ENCODE results near the gene RAPSN.

The RAPSN gene

DNA sequence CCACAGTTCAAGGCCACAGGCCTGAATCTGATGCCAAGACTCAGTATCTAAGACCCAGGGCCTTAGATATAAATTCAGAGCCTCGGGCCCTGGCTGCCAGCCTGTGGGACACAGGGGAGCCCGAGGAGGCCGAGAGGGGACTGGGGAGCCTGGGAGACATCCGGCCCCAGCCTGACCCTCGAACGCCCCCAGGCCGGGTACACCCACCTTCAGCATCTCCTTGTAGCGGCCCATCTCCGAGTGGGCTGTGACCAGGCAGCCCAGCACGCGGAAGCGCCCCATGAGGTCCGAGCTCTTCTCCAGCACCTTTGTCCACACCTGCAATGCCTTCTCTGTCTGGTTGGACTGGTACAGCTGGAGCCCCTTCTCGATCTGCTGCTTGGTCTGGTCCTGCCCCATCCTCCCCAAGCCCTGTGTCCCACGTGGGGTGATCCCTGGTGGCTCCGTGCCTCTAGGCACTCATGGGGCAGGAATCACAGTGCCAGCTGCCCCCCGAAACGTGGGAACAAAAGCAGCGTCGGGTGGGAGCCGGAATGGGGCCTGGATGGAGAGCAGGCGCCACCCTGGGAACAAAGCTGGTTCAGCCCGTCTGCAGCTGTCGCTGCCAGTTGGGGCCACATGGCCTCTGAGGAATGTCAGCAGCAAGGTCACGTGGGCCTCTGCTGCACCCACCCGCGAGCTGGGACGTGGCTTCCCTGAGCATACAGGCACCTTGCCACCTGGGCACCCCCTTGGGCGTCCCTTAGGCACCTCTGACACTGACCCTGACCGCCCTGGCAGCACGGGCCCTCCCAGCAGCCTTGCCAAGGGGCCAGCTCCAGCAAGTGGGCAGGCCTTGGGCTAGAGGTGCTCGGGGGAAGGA, at the start of gene RAPSN:
Gene RAPSN (minus strand): TSS at position 571 of the 862 bp plus-strand sequence. CDS start 172 bp downstream, at position 399.
- DNase-seq (ENCODE audit: extremely low spot score, insufficient read length, low read depth) (no peak), FAIRE-seq (no peak)

DNA sequence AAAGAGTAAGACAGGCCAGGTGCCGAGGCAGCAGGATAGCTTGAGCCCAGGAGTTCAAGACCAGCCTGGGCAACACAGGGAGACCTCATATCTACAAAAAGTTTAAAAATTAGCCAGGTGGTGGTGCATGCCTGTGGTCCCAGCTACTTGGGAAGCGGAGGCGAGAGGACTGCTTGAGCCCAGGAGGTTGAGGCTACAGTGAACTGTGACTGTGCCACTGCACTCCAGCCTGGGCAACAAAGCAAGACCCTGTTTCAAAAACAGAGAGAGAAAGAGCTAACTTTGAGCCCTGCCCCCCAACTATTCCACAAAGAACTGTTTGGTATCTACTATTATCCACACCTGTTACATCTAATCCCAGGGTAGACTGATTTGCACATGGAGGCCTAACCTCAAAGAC, 49.2 kb upstream of the RAPSN start:
- DNase-seq (ENCODE audit: extremely low spot score, insufficient read length, low read depth) (no peak), FAIRE-seq (no peak)

DNA sequence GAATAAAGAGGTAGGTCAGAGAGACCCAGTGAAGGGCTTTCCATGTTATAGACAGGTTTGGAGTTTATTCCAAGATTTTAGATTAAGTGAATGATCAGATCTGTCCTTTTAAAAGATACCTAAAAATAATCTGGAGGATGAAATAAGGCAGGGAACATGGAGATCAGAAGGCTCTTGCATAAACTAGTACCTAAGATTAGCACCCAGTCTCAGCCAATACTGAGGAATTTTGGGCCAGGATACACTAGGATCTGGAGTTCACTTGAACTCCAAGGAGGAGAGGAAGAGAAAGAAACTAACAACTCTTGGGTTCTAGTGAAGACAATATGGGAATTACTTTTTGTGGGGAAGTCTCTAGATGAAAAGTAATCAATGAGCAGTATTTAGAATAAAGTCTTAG, 47.9 kb upstream of the RAPSN start:
- no peak for FAIRE-seq
- DNase-seq (ENCODE audit: extremely low spot score, insufficient read length, low read depth): no peak

DNA sequence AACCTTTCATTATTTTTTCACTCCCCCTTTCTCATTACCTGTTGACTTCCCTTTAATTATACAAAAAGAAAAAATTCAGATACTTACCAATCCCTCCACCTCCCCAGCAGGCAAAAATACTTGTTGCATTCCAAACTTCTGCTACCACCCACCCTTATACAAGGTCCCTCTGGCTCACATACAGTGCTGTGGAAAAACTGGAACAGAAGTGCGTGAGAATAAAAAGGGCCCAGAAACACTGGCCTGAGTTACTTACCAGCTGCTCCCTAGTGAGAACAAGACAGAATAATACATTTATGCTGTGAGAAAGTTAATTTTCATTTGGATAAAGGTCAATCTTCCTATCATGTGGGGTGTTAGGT, 46.9 kb upstream of the RAPSN start:
- no peak for FAIRE-seq

DNA sequence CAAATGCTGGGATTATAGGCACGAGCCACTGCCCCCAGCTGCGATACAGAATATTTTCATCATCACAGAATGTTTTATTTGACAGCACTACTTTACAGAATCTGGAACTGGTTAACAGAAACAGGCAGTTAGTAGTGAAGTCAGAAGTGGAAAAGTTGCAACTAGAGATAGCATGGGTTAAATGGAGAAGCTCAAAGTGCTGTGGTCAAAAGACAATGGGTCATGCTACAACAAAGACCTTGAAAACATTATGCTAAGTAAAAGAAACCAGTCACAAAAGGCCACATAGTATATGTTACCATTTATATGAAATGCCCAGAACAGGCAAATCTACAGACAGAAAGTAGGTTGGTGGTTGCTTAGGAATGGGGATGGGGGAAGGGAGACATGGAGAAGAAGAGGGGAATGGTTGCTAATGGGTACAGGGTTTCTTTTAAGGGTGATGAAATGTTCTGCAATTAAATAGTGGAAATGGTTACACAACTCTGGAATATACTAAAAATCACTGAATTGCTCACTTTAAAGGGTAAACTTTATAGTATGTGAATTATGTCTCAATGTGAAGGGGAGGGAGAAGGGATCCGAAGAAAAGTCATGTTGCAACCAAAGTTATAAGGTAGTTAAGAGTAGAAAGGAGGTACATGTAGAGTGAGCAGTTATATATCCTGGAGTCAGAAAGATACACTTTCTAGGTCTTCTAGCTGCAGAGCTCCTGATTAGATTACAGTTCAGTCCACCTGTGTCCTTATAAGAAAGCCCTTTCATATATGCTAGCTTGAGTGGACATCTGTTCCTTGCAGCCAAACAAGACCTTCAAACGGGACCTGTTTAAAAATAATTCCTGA, 46.3 kb upstream of the RAPSN start:
- DNase-seq (ENCODE audit: extremely low spot score, insufficient read length, low read depth) (no peak), FAIRE-seq (no peak)

More for the DNA sequence above, 46.9 kb upstream of the RAPSN start:
- no peak for DNase-seq (ENCODE audit: extremely low spot score, insufficient read length, low read depth)

DNA sequence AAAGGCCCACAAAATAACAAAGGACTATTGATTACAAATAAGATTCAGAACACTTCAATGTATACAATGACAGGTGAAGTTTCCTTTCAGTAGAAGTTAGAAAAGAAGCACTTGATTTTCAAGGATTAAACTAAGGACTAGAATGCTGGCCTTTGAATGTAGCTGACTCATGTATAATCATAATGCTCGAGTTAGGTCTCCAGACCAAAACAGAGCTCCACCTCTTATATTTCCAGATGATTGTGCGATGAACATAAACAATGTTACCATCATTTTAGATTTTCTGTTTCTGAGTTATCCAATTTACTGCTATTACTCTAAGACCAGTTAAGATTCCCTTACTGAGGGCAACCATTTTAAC, 40.4 kb upstream of the RAPSN start:
- no peak for DNase-seq (ENCODE audit: extremely low spot score, insufficient read length, low read depth)
- FAIRE-seq: no peak

DNA sequence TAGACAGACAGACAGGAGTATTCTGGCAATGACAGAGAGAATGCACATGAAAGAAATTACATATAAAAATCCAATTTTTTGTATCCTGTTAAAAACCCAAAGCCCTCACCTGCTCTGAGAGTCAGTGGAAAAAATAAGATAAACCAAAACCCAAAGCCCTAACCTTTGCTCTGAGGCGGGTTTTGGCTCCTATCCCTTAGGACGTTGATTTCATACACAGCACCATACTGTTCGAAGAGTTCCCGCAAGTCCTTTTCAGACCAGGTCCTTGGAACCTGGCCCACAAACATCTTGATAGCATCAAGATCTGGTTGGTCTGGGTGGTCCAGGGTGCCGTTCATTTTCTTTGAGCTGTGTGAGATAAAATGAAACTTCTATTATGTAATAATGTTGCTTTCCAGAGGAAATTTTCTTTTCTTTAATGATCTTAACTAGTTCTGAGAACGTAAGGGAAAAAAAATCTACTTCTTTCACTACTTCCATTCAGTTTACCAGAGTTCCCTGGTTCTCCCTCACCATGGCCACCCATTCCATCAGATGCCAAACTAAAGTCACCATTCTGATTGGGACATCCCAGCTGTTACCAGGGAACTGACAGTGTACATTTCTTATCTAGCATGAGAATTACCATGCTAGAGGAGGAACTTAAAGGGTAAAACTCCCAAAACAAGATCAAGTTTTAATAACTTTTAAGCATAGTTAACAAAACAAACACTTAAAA, 39.9 kb upstream of the RAPSN start:
- FAIRE-seq: no peak
- DNase-seq (ENCODE audit: extremely low spot score, insufficient read length, low read depth): no peak

DNA sequence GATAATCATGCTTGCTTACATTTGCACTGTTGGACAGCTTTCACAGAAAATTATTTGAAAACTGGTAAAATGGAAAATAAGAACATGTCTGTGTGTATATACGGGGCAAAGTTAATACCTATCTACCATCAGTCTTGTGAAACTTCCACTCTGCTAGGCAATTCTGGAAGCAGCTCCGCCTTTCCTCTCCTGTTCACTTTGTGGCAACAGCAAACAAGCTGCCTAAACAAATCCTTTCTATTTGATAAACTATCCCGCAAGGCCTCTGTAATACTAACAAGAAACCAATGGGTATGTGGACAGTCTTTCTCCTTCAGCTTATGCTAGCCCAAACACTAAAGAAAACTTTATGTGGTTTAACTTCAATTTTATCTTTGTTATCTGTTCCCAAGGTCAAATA, 39.2 kb upstream of the RAPSN start:
- FAIRE-seq (no peak), DNase-seq (ENCODE audit: extremely low spot score, insufficient read length, low read depth) (no peak)

DNA sequence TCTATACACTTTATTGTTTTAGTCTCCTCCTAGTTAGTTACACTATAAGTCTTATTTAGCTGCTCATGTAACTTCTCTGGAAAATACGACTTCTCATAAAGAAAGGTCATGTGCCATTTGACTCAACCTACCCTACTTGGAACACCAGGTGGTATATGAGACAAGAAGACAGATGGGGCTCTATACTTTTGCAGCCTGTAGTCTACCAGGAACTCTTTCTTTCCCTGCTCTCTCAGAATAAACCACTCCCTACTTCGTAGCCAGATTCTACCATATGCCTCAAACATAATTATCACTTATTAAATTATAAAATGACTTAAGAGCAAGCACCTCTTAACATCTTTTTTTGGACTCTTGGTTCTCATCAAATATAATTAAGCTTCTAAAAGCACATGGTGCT, 38.5 kb upstream of the RAPSN start:
- DNase-seq (ENCODE audit: extremely low spot score, insufficient read length, low read depth) (no peak), FAIRE-seq (no peak)

DNA sequence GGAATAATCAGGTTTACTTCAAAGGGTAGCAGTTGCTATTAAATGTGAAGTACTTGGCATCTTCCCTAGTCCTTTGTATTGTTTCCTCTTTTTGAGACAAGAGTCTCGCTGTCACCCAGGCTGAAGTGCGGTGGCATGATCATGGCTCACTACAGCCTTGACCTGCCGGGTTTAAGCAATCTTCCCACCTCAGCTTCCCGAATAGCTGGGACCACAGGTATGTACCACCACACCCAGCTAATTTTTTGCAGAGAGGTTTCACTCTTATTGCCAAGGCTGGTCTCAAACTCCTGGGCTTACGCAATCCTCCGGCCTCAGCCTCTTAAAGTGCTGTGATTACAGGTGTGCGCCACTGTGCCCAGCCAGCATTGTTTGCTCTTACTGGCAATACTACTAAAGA, 36.2 kb upstream of the RAPSN start:
- DNase-seq (ENCODE audit: extremely low spot score, insufficient read length, low read depth): no peak
- no peak for FAIRE-seq

DNA sequence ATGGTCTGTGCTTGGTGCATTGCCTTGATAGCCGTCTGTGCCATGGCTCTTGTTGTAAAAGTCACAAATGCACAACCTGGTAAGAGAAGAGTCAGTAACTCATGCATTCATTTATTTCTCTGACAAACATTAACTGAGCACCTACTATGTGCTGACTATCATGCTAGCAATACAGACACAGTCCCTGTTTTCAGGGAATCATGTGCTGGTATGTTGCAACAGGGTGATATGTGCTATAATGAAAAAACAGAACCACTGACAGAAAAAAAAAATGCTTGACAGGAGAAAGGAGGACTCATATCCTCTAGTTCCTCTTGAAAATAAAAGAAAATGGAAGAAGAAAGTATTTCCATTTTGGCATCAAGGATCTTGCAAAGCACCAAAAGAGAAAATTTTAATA, 34.5 kb upstream of the RAPSN start:
- FAIRE-seq (no peak), DNase-seq (ENCODE audit: extremely low spot score, insufficient read length, low read depth) (no peak)

DNA sequence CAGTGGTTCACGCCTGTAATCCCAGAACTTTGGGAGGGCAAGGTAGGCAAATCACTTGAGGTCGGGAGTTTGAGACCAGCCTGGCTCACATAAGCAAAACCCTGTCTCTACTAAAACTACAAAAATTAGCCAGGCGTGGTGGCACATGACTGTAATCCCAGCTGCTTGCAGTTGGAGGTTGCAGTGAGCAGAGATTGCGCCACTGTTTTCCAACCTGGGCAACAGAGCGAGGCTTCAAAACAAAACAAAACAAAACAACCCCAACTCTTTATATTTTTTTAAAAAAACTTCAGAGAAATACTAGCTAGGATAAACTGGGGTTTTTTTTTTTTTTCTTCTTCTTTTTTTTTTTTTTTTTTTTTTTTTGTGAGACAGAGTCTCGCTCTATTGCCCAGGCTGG, 31.8 kb upstream of the RAPSN start:
- FAIRE-seq (no peak), DNase-seq (ENCODE audit: extremely low spot score, insufficient read length, low read depth) (no peak)

DNA sequence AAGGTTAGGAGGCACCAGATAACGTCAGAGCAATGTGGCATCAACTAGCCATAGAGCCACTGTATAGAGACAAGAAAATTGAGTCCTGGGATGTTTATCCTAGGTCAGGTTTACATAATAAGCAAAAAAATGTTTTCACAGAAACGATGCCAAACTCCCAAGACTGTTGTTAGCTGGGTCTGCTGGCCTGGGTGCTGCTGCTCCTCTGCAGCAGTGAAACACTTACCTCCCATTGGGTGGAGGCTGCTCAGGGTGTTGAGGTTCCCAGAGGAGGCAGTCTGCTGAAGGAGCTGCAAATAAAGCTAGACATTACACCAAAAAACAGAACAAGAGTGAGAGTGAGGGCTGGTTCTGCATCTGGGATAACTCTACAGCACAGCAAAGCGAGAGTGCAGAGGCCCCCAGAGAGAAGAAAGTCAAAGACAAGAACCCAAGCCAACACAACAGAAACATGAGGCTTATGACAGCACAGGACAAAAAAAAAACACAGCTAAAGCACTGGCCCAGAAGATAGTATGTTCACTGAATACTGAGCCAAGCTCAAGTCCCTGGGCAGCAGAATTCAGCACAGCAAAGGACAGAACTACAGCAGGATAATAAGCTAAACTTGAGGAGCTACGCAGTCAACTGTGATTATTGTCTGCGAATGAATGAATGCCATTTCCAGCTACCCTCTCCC, 29.9 kb upstream of the RAPSN start:
- no peak for FAIRE-seq
- DNase-seq (ENCODE audit: extremely low spot score, insufficient read length, low read depth): no peak

DNA sequence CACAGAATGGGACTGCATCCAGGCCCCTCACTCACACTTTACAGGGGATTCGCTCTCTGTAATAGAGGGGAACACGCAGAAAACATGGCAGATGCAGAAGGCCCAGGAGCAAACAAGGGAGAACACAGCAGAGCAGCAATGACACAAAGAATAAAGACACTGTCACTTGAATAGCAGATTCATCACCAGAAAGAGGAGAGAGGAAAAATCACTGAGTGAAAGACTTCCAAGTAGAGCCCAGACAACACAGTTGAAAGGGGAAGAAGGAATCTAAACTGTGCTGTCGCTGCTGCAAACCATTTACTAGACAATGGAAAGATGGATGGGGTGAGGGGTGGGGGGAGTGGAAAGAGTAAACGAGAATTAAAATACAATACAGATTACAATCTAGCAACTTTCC, 28.8 kb upstream of the RAPSN start:
- no peak for FAIRE-seq
- no peak for DNase-seq (ENCODE audit: extremely low spot score, insufficient read length, low read depth)

DNA sequence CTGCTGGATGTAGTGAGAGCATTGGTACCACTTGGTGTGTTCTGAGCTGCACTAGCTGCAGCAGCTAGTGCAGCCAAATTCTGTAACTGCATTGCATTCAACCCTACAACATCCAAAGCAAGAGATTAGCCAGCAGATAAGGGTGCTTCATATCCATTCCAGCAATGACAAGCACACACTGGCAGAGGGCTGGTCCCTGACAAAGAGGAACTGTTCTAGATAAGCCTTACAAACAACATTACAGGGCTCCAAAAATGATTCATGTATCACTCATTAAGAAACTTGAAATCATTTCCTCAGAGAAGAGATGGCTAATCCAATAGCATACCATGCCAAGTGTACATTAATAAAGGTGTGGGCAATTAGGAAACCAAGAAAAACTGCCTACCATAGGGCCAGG, 28.4 kb upstream of the RAPSN start:
- FAIRE-seq: no peak
- no peak for DNase-seq (ENCODE audit: extremely low spot score, insufficient read length, low read depth)

DNA sequence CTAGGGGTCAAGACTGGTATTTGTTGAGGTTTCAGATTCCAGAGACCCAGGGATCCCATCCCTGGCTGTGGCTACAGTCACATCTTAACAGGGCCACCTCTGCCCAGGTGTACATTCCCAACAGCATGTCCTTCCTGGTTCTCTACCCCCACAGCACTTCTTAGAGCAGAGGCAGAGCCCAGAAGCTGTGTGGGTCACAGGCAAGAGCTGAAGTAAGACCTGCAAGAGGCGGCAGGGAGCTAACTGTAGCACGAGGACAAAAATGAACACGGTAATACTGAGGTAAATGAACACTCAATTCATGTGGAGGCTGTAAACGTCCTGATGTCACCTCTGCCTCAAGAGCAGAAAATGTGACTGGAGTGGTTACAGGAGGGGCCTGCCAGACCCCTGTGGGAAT, 21.7 kb upstream of the RAPSN start:
- FAIRE-seq: no peak
- DNase-seq (ENCODE audit: extremely low spot score, insufficient read length, low read depth): no peak

DNA sequence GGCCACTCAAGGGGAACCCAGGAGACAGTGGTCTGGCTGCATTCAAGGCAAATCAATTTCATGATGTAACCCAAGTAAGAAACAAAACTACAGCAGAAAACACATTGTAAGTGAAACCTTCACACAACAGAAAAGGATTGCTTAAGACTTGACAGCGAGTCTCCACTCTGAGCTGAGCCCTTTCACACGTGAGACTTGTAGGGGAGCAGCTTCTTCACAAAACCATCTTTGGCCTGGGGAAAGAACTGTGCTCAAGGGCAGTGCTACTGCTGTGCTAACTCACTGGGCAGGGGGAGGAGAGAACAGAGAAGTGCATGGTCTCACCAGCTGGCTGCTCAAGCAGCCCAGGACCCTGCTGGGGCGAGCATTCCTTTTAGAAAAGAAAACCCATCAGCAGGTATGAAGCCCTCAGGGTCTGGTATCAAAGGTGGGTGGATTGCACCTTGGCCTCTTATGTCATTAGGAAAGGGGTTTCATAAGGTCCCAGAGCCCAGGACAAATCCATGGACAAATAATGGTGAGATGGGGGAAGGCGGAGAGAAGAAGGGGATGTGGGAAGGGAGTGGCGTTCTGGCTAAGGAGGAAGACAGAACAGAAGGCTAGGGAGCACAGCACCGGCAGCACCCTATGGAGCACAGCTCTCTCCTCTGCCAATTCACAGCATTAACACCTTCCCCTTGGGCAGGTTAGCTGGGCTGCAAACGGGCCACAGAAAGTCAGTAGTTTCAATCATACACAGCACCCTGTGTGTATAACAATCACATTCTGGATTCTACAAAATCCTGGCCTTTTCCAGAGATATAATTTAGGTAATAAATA, 20.6 kb upstream of the RAPSN start:
- no peak for FAIRE-seq
- DNase-seq (ENCODE audit: extremely low spot score, insufficient read length, low read depth): no peak

DNA sequence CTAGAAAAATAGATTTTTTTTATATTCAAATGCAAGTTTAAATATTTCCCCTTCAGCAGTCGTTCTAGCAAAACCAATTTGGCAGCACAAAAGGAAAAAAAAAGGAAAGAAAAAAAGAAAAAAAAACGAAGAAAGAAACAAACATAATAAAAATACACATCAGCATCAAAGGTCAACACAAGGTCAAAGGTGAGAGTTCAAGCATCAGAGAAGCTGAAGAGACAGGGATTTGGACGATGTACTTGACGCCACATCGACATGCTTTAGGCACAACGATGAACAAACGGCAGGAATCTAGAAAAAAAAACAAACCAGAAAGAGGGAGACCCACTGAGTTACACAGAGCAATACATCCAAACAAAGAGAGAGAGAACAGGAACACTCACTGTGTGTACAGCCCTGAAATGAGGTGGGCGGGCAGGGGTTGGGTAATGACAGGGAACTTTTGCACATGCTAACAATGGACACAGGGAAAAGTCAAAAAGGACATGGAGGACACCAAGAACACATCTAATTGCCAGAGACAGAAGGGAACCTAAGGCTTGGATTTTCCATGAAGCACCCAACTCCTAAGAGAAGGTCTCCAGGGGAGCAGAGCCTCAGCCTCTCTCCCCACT, 19.8 kb upstream of the RAPSN start:
- FAIRE-seq (no peak), DNase-seq (ENCODE audit: extremely low spot score, insufficient read length, low read depth) (no peak)

DNA sequence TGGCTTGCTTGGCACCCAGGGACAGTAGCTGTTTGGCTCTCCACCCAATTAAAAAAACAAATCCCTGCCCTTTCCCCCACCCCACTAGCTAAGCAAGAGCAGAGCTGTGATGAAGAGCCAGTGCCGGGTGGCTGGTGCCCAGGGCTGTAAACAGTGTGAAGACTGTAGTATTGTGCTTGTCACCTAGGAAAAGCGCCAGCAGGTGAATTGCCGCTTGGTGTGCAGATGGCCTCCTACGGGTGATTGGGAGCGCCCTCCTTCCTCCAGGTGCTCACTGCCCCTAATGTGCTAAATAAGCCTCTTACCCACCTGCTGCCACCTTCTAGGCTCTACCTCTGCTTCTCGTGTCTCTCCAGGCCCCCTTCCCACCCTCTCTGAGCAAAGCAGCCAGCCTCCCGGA, 18.4 kb upstream of the RAPSN start:
- no peak for FAIRE-seq
- DNase-seq (ENCODE audit: extremely low spot score, insufficient read length, low read depth): no peak
